ENCODE results near the gene PRIMA1. TPM values are rescaled to one million over a fixed set of nuclear protein-coding genes. Genes with fewer than 3 reads are reported as not detected.

The PRIMA1 gene
- total RNA-seq, 1 donor from 2014 or later = not detected

- Mint-ChIP-seq H3K9me3 (ENCODE audit: low read depth) (no peaks in the 10 kb centered on the region), H3K27me3 (ENCODE audit: low read depth) (peaks cover 23% of the 10 kb centered on the region), H3K4me3 (ENCODE audit: unreplicated experiment) (no peak overlapping the region), H3K27ac (ENCODE audit: unreplicated experiment) (no peak overlapping the region), H3K36me3 (ENCODE audit: low read depth) (no peaks in the 10 kb centered on the region), H3K4me1 (ENCODE audit: low read depth) (no peaks in the 10 kb centered on the region)
- DNase-seq (ENCODE audit: low spot score) = no peak
- TF ChIP-seq CTCF (IDR thresholded peaks at IDR 0.05) = no peak
These were observed 53.1 kb downstream of the PRIMA1 start for GRCh38 chr14:93735206-93735605.

- peaks cover 19% of the 10 kb centered on the region for H3K27me3 Mint-ChIP-seq (ENCODE audit: low read depth)
- no peaks in the 10 kb centered on the region for H3K36me3 Mint-ChIP-seq (ENCODE audit: low read depth)
- H3K9me3 Mint-ChIP-seq (ENCODE audit: low read depth) = no peaks in the 10 kb centered on the region
- H3K27ac Mint-ChIP-seq (ENCODE audit: unreplicated experiment) = no peak overlapping the region
- DNase-seq (ENCODE audit: low spot score) = no peak
- TF ChIP-seq CTCF (IDR thresholded peaks at IDR 0.05) = no peak
- H3K4me3 Mint-ChIP-seq (ENCODE audit: unreplicated experiment) = no peak overlapping the region
- no peaks in the 10 kb centered on the region for H3K4me1 Mint-ChIP-seq (ENCODE audit: low read depth)
These were observed 54.0 kb downstream of the PRIMA1 start for GRCh38 chr14:93734086-93734822.

DNA sequence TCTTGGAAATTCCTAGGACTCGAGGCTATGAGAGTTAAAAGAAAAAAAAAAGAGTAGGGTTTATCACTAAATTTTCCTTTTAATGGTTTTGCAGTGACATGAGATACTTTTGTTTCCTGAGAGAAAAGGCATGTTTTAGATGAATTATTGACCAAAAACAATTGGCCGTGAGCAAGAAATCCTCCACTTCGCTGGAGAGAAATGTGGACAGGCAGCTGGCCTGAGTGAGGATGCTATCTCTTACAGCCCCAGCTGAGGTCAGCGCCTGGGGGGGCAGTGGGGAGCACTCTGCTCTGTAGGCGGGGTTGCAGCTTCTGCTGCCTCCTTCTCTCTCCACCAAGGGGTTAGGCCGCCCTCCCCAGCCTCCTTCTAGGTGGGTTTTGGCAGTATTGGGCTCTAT lies 54.7 kb downstream of the PRIMA1 start:
- H3K27me3 Mint-ChIP-seq (ENCODE audit: low read depth) = peaks cover 17% of the 10 kb centered on the region
- no peaks in the 10 kb centered on the region for H3K9me3 Mint-ChIP-seq (ENCODE audit: low read depth)
- no peak for TF ChIP-seq CTCF (IDR thresholded peaks at IDR 0.05)
- no peak overlapping the region for H3K4me3 Mint-ChIP-seq (ENCODE audit: unreplicated experiment)
- no peaks in the 10 kb centered on the region for H3K4me1 Mint-ChIP-seq (ENCODE audit: low read depth)
- H3K27ac Mint-ChIP-seq (ENCODE audit: unreplicated experiment) = no peak overlapping the region
- H3K36me3 Mint-ChIP-seq (ENCODE audit: low read depth) = no peaks in the 10 kb centered on the region
- DNase-seq (ENCODE audit: low spot score) = no peak

DNA sequence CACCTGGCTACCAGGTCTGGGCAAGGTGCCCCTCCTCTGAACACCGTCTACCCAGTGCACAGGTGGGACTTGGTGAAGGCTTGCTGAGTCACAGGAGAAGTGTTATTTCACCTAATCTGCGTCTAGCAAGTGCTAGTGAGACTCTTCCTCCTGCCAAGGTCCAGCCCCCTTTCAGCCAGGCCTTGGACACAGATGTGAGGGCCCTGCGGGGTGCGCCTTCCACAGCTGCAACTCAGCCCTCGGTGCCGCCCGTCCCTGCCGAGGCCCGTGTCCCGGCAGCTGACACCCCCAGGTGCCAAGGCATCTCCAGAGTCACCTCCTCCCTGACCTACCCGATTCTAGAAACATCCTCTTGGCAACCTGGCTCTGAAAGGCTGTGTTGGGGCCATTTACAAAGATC lies 55.1 kb downstream of the PRIMA1 start:
- Mint-ChIP-seq H3K27me3 (ENCODE audit: low read depth) (peaks cover 14% of the 10 kb centered on the region), H3K4me3 (ENCODE audit: unreplicated experiment) (no peak overlapping the region), H3K9me3 (ENCODE audit: low read depth) (no peaks in the 10 kb centered on the region), H3K27ac (ENCODE audit: unreplicated experiment) (no peak overlapping the region), H3K36me3 (ENCODE audit: low read depth) (no peaks in the 10 kb centered on the region), H3K4me1 (ENCODE audit: low read depth) (no peaks in the 10 kb centered on the region)
- no peak for TF ChIP-seq CTCF (IDR thresholded peaks at IDR 0.05)
- DNase-seq (ENCODE audit: low spot score) = no peak

GRCh38 chr14:93732524-93732923 lies 55.8 kb downstream of the PRIMA1 start:
- peaks cover 9% of the 10 kb centered on the region for H3K27me3 Mint-ChIP-seq (ENCODE audit: low read depth)
- H3K4me3 Mint-ChIP-seq (ENCODE audit: unreplicated experiment) = no peak overlapping the region
- no peaks in the 10 kb centered on the region for H3K9me3 Mint-ChIP-seq (ENCODE audit: low read depth)
- H3K27ac Mint-ChIP-seq (ENCODE audit: unreplicated experiment) = no peak overlapping the region
- no peaks in the 10 kb centered on the region for H3K36me3 Mint-ChIP-seq (ENCODE audit: low read depth)
- DNase-seq (ENCODE audit: low spot score) = no peak
- TF ChIP-seq CTCF (IDR thresholded peaks at IDR 0.05) = no peak
- no peaks in the 10 kb centered on the region for H3K4me1 Mint-ChIP-seq (ENCODE audit: low read depth)

Measured in chondrocyte (in vitro differentiated cells).